Measurements from ENCODE around the gene GIT2.
"Not testable (repeated sequence)": the region's sequence is repeated elsewhere in the genome, so short reads cannot be mapped to it uniquely, and the experiment has no call there.

Gene GIT2

DNA sequence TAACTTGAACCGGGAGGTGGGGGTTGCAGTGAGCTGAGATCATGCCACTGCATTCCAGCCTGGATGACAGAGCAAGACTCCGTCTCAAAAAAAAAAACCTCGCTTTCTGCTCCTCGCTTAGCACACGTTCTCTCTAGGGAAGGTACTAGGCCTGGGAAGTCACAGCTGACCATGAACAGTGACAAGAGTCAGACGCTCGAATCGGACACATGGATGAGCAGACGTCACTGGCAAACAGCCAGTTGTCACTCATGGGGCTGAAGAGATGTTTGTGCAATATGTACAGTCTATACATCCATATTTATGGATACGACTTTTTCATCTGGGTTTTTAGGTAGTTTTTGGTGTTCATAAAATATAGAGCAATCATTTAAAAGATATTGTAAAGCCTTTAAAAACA lies 76.7 kb downstream of the GIT2 start:
- no peak for DNase-seq (ENCODE audit: low read depth)

DNA sequence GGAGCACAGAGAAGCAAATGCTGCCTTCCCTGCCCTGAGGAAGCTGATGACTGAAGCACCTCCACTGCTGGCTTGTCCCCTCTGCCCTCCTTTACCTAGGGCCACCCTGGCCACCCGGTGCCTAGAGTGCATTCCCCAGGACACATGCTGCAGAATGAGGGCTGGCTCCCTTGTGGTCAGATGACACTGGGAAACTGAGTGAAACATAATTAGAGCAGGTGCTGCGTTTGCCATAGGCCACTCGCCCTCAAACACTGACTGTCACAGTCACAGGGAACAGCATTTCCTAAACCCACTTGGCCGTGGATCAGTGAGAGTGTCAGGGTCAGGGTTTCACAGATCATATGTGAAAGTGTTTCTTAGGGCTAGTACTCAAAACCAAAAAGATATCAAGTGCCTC lies 80.1 kb downstream of the GIT2 start:
- DNase-seq (ENCODE audit: low read depth) = no peak

DNA sequence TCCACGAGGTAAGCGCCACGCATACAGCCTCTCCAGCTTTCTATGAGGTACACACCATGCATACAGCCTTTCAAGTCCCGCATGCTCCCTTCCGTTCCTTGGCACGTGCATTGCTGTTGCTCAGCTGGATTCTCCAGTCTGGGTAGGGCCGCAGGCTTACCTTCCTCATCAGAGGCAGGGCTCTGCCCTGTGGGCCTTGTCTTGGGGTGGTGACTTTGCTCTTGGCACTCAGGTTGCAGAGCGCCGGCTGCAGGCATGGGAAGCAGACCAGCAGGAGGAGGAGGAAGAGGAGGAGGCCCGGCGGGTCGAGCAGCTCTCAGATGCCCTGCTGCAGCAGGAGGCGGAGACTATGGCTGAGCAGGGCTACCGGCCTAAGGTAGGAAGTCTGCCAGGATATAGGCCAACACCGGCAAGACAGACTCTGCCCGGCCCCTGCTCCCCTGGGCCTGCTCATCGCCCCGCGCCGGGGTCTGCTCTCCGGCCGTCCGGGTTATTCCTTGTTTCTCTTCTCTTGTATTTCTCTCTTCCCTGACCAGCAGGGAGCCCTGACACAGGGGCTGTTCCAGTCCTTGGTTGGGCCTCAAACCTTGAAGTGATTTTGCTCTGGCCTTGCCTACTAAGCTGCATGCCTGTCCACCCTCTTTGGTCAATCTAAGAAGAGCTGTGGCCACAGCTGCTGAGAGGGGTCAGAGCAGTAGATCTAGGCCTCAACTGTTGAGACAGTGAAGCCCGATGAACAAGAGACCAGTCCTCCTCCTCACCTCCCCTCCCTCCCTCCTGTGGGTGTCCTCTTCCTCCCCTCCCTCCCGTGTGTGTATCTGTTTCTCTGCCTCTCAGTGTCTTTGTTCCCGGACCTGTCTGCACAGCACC lies 80.8 kb downstream of the GIT2 start:
- no peak for DNase-seq (ENCODE audit: low read depth)

- no peak for DNase-seq (ENCODE audit: low read depth)
Measured at GRCh38 chr12:109914461-109914860, 81.7 kb downstream of the GIT2 start.

DNA sequence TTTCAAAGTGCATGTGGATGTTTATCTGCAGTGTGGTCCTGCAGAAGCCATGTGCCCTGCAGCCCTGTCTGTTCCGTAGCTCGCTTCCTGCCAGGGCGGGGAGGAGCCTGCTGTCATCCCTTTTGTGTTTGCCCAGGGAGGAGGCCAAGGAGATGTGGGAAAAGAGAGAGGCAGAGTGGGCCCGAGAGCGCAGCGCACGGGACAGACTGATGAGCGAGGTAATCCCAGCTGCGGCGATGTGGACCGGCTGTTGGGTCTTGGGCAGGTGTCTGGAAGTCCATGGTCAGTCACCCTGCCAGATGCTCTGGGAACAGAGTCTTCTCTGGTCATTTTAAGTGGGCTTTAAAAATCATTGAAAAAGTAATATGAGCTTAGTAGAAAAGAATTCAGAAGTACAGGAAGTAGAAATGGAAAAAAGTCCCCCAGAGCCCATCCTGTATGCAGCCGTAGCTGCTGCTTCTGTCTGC lies 83.3 kb downstream of the GIT2 start:
- no peak for DNase-seq (ENCODE audit: low read depth)

DNA sequence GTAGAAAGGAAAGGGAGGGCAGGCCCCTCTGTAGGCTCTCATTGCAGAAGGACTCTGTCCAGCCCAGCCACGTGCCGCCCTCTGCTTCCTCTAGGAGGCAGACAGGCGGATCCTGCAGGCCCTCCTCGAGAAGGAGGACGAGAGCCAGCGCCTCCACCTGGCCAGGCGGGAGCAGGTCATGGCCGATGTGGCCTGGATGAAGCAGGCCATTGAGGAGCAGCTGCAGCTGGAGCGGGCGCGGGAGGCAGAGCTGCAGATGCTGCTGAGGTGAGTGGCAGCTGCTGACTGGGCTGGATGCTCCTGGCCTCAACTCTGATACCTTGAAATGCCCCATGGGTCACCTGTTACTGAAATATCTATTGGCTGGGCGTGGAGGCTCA lies 85.2 kb downstream of the GIT2 start:
- DNase-seq (ENCODE audit: low read depth) = no peak

DNA sequence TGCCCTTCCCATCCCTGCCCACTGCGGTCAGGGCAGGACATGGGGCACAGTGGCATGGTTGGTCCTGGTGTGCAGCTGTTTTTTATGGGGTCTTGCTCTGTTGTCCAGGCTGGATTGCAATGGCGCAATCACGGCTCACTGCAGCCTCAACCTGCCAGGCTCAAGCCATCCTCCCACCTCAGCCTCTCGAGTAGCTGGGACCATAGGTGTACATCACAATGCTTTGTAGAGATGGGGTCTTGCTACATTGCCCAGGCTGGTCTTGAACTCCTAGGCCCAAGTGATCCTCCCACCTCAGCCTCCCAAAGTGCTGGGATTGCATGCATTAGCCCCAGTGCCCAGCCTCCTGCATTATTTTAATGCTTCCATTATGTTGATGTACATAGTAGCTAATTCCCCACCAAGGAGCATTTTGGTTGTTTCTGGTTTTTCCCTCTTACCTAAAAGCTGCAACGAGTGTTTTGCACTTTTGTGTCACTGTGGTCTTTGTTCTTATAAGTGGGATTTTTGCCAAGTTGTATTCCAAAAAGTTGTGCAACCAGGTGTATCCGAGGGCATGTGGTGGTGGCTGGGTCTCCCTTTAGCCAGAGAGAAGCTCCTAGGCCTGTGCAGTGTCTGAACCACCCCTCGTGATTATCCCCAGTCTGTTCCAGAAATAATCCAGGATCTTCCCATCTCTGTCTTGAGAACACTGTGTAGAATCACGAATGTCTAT lies 85.8 kb downstream of the GIT2 start:
- DNase-seq (ENCODE audit: low read depth) = no peak

- DNase-seq (ENCODE audit: low read depth) = no peak
Measured at GRCh38 chr12:109905301-109905700, 90.9 kb downstream of the GIT2 start.

GRCh38 chr12:109902891-109903418 lies 93.2 kb downstream of the GIT2 start:
- DNase-seq (ENCODE audit: low read depth) = no peak

DNA sequence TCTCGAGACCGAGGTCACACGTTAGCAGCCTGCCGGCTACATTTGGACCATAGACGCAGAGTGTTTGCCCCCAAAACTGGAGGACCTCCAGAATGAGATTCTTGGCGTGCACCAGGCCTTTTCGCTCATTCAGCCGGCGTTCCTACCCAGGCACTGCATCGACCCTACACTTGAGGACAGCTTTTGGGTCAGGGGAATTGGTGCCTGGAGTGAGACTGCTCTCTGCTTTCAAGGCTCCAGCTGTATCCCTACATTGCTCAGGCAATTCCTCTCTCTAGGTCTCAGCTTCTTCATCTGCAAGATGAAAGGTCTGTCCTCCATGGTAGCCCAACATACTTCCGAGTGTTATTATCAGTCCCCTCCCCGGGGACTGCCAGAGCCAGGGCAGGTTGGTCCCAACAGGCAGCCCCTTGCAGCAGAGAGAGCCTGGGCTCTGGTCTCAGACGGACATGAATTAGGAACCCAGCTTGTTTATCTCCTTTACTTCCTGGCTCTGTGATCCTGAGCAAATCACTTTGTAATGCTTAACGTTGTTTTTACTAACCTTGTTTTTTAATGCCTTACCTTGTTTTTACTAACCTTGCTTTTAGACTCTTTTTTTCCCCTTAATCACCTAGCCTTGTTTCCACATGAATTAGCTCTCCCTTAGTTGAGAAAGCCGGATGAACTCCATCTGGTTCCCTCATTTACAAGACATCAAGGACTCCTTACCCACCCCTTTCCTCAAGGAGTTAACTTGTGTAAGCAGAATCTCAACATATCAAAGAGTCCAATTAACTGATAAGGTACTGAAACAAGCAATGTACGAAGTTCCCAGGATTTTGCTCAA lies 95.2 kb downstream of the GIT2 start:
- DNase-seq (ENCODE audit: low read depth) = no peak

- DNase-seq (ENCODE audit: low read depth) = peak; percentile 58
Measured at GRCh38 chr12:109899783-109900751, 96.1 kb downstream of the GIT2 start, which contains the start of gene TCHP. Gene TCHP (plus strand): TSS chr12:109900274. CDS start chr12:109903027, 2,753 bp downstream.

DNA sequence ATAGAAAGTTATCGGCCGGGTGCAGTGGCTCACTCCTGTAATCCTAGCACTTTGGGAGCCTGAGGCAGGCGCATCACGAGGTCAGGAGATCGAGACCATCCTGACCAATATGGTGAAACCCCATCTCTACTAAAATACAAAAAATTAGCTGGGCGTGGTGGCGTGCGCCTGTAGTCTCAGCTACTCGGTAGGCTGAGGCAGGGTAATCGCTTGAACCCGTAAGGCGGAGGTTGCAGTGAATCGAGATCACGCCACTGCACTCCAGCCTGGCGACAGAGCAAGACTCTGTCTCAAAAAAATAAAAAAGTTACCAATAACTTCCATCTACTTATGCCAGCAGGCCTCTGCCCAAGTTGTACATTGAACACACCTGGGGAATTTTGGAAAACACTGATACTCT lies 96.8 kb downstream of the GIT2 start:
- DNase-seq (ENCODE audit: low read depth) = not testable (repeated sequence)

DNA sequence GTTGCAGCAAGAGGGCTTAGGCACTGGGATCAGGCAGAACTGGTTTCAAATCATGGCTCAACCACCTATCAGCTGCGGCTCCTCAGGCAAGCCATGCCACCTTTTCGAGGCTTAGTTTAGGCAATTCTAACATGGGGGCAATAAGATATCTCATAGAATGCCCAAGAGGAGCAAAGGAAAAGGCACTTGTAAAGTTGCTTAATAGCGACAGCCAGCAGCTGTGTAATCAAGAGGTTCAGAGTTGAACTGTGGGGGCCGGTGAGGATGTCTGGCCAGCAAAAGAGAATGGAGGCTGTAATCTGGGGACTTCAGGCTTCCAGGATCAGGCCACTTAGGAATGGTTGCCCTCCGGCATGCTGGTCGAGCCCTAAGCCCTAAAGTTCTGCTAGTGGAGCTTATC lies 99.1 kb downstream of the GIT2 start:
- DNase-seq (ENCODE audit: low read depth) = no peak

GRCh38 chr12:109896188-109896587 lies 100.0 kb downstream of the GIT2 start:
- no peak for DNase-seq (ENCODE audit: low read depth)

DNA sequence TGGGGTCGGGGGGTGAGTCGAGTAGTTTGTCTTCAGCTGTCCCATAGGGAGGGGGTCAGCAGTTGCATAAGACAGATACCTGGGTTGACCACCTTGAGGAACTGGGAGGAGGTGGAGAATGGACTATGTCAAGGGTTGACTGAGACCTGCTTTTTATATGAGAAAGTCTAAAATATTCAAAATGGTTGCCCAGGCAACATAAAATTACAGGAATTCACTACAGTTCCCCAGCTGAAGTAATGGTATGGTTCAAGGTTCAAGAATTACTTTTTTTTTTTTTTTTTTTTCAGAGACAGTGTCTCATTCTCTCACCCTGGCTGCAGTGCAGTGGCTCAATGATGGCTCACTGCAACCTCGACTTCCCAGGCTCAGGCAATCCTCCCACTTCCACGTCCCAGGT lies 101.2 kb downstream of the GIT2 start:
- no peak for DNase-seq (ENCODE audit: low read depth)

- DNase-seq (ENCODE audit: low read depth) = no peak
Measured at GRCh38 chr12:109893261-109893995, 102.7 kb downstream of the GIT2 start.

DNA sequence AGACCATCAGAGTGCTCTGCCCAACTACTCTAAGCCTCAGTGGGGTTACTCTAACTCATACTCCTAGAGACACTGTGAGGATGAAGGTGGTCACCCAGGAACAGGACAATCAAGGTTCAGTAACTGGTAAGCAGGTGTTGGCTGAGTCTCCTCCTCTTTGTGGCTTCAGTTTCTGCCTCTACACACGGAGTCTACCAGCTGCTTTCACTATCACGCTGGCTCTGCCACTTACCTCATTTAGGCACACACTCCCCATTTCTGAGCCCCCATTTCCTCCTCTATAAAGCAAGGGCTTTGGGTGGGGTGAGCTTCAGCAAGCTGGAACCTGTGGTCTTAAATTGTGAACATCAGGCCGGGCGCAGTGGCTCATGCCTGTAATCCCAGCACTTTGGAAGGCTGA lies 103.4 kb downstream of the GIT2 start:
- DNase-seq (ENCODE audit: low read depth) = no peak

DNA sequence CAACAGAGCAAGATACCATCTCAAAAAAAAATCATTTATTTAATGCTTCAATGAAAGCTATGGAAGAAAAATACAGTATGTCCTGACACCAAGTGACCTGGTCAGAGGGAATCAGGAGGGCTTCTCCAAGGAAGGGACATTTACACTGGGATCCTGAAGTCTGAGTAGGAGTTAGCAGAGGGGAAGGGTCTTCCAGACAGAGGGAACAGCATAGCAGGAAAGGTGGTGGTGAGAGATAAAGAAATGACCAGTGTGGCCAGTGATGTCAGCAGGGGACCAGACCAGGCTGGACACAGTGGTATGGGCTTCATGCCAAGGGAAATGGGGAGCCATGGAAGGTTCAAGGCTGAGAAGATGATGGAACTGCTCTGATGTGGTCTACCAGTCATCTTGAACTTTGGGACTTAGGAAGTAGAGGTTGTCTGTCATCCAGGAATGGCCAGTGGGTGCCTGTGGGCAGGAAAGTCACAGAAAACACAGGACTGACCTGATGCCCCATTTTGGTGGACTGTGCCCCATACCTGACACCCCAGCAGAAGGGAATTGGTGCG lies 103.9 kb downstream of the GIT2 start:
- no peak for DNase-seq (ENCODE audit: low read depth)

DNA sequence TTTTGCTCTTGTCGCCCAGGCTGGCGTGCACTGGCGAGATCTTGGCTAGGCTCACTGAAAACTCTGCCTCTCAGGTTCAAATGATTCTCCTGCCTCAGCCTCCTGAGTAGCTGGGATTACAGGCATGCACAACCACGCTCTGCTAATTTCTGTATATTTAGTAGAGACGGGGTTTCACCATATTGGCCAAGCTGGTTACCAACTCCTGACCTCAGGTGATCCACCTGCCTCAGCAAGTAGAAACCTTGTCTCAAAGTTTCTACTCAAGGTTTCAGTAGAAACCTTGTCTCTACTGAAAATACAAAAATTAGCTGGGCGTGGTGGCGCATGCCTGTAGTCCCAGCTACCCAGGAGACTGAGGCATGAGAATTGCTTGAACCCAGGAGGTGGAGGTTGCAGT lies 104.4 kb downstream of the GIT2 start:
- DNase-seq (ENCODE audit: low read depth) = not testable (repeated sequence)

- DNase-seq (ENCODE audit: low read depth) = no peak
Measured at GRCh38 chr12:109890620-109891170, 105.5 kb downstream of the GIT2 start.
